IMR-90 (cell line): ENCODE results near the gene SFXN3. TPM values are rescaled to one million over a fixed set of nuclear protein-coding genes. Genes with fewer than 3 reads are reported as not detected.

Experiments used
- ATAC-seq: fragments of 200-7000 bp; cut with Tn5 transposase; 2 replicates; pipeline ENCODE4 v1.9.1; 2020; ENCODE audit warnings: low read depth, mild to moderate bottlenecking, moderate library complexity
- Bru-seq: library from RNA; stranded (reverse); fragments of 400-500 nt; gene quantifications from one replicate; lab custom pipeline; 2021; lab: Mats Ljungman, UMichigan
- BruChase-seq, 2 experiments: library from RNA; stranded (reverse); fragments of 400-500 nt; gene quantifications; one replicate each; lab custom pipeline; 2021; lab: Mats Ljungman, UMichigan
- BruUV-seq: library from RNA; stranded (reverse); fragments of 400-500 nt; replicated peaks from 2 replicates; lab custom pipeline; 2021; lab: Mats Ljungman, UMichigan
- CTCF ChIA-PET: fragments of 300-600 bp; formaldehyde crosslinking; extraction: SDS; loops from one replicate; lab custom pipeline; 2021; ENCODE audit warnings: antibody characterized with exemption; lab: Yijun Ruan, JAX
- POLR2A ChIA-PET: fragments of 300-600 bp; sonication (Branson Sonifier 250); formaldehyde crosslinking; loops from one replicate; lab custom pipeline; 2022; ENCODE audit warnings: antibody characterized with exemption; ENCODE audit not compliant: unreplicated experiment; lab: Charles Lee
- DNase-seq: peaks from one replicate; pipeline ENCODE4 v3.0.0; 2013
- H2AFZ ChIP-seq: replicated peaks from 2 replicates; pipeline ENCODE3; 2013; ENCODE audit warnings: low read length, mild to moderate bottlenecking; ENCODE audit not compliant: poor library complexity
- H2AK5ac ChIP-seq: 2 replicates; pipeline ENCODE4 v1.6.1; 2013; ENCODE audit warnings: low read depth, low read length, inconsistent platforms
- H2AK9ac ChIP-seq: replicated peaks from 2 replicates; pipeline ENCODE3; 2013; ENCODE audit warnings: mild to moderate bottlenecking, low read depth, low read length, moderate library complexity; ENCODE audit not compliant: poor library complexity
- H2BK120ac ChIP-seq: 2 replicates; pipeline ENCODE4 v1.6.1; 2013; ENCODE audit warnings: low read depth, low read length, inconsistent platforms
- H2BK15ac ChIP-seq: 3 replicates; pipeline ENCODE4 v1.6.1; 2013; ENCODE audit warnings: low read depth, low read length, inconsistent platforms
- H2BK20ac ChIP-seq: 2 replicates; pipeline ENCODE4 v1.6.1; 2013; ENCODE audit warnings: low read depth, mild to moderate bottlenecking, inconsistent platforms, low read length, moderate library complexity
- H2BK5ac ChIP-seq: 2 replicates; pipeline ENCODE4 v1.6.1; 2013; ENCODE audit warnings: mild to moderate bottlenecking, low read depth, low read length, inconsistent platforms; ENCODE audit not compliant: poor library complexity, severe bottlenecking
- H3K14ac ChIP-seq: replicated peaks from 2 replicates; pipeline ENCODE4 v1.6.1; 2013; ENCODE audit warnings: low read depth, low read length, inconsistent platforms
- H3K18ac ChIP-seq: 2 replicates; pipeline ENCODE4 v1.6.1; 2013; ENCODE audit warnings: low read depth, low read length, control low read depth
- H3K23ac ChIP-seq: 2 replicates; pipeline ENCODE4 v1.6.1; 2013; ENCODE audit warnings: low read depth, low read length, inconsistent platforms
- H3K27ac ChIP-seq: 2 replicates; pipeline ENCODE4 v1.5.1; 2013; ENCODE audit warnings: mild to moderate bottlenecking, control low read depth, low read length; ENCODE audit not compliant: insufficient read depth
- H3K27me3 ChIP-seq: 2 replicates; pipeline ENCODE4 v1.6.1; 2013; ENCODE audit warnings: low read length; ENCODE audit not compliant: control insufficient read depth, insufficient read depth
- H3K36me3 ChIP-seq: 2 replicates; pipeline ENCODE4 v1.6.1; 2013; ENCODE audit warnings: low read length, mixed read lengths; ENCODE audit not compliant: control insufficient read depth, insufficient read depth
- H3K4ac ChIP-seq: 2 replicates; pipeline ENCODE4 v1.6.1; 2013; ENCODE audit warnings: low read depth, low read length, inconsistent platforms
- H3K4me1 ChIP-seq: 2 replicates; pipeline ENCODE4 v1.6.1; 2013; ENCODE audit warnings: low read length, mixed read lengths; ENCODE audit not compliant: control insufficient read depth, insufficient read depth
- H3K4me2 ChIP-seq: 2 replicates; pipeline ENCODE4 v1.6.1; 2013; ENCODE audit warnings: low read depth, mild to moderate bottlenecking, control low read depth, low read length, moderate library complexity
- H3K4me3 ChIP-seq: 2 replicates; pipeline ENCODE4 v1.5.1; 2013; ENCODE audit warnings: low read depth, mild to moderate bottlenecking, control low read depth, low read length, moderate library complexity; ENCODE audit not compliant: insufficient read depth
- H3K56ac ChIP-seq: 2 replicates; pipeline ENCODE4 v1.6.1; 2013; ENCODE audit warnings: low read length, inconsistent platforms; ENCODE audit not compliant: insufficient read depth; ENCODE audit errors: extremely low read depth
- H3K79me1 ChIP-seq, 2 experiments: 2 replicates each; pipeline ENCODE4 v1.6.1; 2013; ENCODE audit warnings: low read length in 2 of 2, inconsistent platforms in 1 of 2, low read depth in 1 of 2
- H3K9ac ChIP-seq: 2 replicates; pipeline ENCODE4 v1.6.1; 2013; ENCODE audit warnings: low read depth, low read length, control low read depth
- H3K9me1 ChIP-seq: 2 replicates; pipeline ENCODE4 v1.6.1; 2013; ENCODE audit warnings: low read length, inconsistent platforms; ENCODE audit not compliant: insufficient read depth
- H3K9me3 ChIP-seq: 2 replicates; pipeline ENCODE4 v1.6.1; 2013; ENCODE audit warnings: low read length; ENCODE audit not compliant: control insufficient read depth, insufficient read depth
- H4K20me1 ChIP-seq: 2 replicates; pipeline ENCODE4 v1.6.1; 2013; ENCODE audit warnings: low read length, inconsistent platforms; ENCODE audit not compliant: insufficient read depth
- H4K5ac ChIP-seq: 2 replicates; pipeline ENCODE4 v1.6.1; 2013; ENCODE audit warnings: mild to moderate bottlenecking, low read depth, low read length, control low read depth
- H4K8ac ChIP-seq, 2 experiments: 2 replicates each; pipeline ENCODE4 v1.6.1; 2013; ENCODE audit warnings: low read depth in 2 of 2, low read length in 2 of 2, control low read depth in 1 of 2, inconsistent platforms in 1 of 2
- H4K91ac ChIP-seq: 2 replicates; pipeline ENCODE4 v1.6.1; 2013; ENCODE audit warnings: low read depth, low read length, inconsistent platforms; ENCODE audit not compliant: insufficient read depth
- FOS ChIP-seq: fragments of 150-350 bp; IDR thresholded peaks from 2 replicates; pipeline ENCODE4 v1.6.1; 2016; ENCODE audit warnings: low read depth, low read length
- POLR2A ChIP-seq: IDR thresholded peaks from 2 replicates; pipeline ENCODE4 v1.6.1; 2012; ENCODE audit warnings: mild to moderate bottlenecking, low read depth, low read length
- WGBS, 2 experiments: methylation state at CpG; one replicate each; pipeline versions ENCODE4 v1.1.5 to v1.1.7; 2013; ENCODE audit warnings: missing lambda C conversion rate in 2 of 2; ENCODE audit not compliant: insufficient read length in 1 of 2; ENCODE audit errors: extremely low coverage in 2 of 2; 5-methylcytosine and 5-hydroxymethylcytosine counted together
- dilution Hi-C: fragments of 300-500 bp; cut with HindIII; formaldehyde crosslinking; loops from one replicate; pipeline ENCODE4 v1.14.3; 2018; ENCODE audit warnings: low sequenced_read_pairs; ENCODE audit not compliant: unreplicated experiment
- in situ Hi-C: fragments of 300-500 bp; cut with MboI; formaldehyde crosslinking; loops from 3 replicates; pipeline ENCODE4 v1.14.3; 2019; ENCODE audit warnings: low sequenced_read_pairs, inconsistent platforms, mixed read lengths
- intact Hi-C: fragments of 100-400 bp; cut with micrococcal nuclease; formaldehyde crosslinking; loops from 2 replicates; pipeline ENCODE4 v1.10.0; 2022
- long read RNA-seq: library from polyadenylated mRNA; unstranded; transcript quantifications from one replicate; pipeline ENCODE4 v2.0.0, GENCODE V29; 2021; ENCODE audit not compliant: unreplicated experiment
- polyA plus RNA-seq, 3 experiments: library from polyadenylated mRNA; depleted of rRNA; stranded (reverse); fragments of >200 nt; gene quantifications; 2 replicates each; pipeline ENCODE4 v1.2.3, GENCODE V29; 2012; ENCODE audit warnings: low replicate concordance in 1 of 3
- total RNA-seq: library from RNA; depleted of rRNA; stranded (reverse); fragments of >200 nt; gene quantifications from 2 replicates; pipeline ENCODE4 v1.2.3, GENCODE V29; 2012; rRNA removed
- TF ChIP-seq, protein P1 (sequence below): conservative IDR thresholded peaks from 2 replicates; pipeline ENCODE4 v1.5.1; 2012; ENCODE audit warnings: mild to moderate bottlenecking, low read depth, low read length, improper control_type of control experiment
- TF ChIP-seq, protein P2 (sequence below): fragments of 150-350 bp; IDR thresholded peaks from 2 replicates; pipeline ENCODE4 v1.6.1; 2016; ENCODE audit warnings: low read depth, mild to moderate bottlenecking, low read length, moderate library complexity, borderline replicate concordance

The SFXN3 gene, protein sequence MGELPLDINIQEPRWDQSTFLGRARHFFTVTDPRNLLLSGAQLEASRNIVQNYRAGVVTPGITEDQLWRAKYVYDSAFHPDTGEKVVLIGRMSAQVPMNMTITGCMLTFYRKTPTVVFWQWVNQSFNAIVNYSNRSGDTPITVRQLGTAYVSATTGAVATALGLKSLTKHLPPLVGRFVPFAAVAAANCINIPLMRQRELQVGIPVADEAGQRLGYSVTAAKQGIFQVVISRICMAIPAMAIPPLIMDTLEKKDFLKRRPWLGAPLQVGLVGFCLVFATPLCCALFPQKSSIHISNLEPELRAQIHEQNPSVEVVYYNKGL
- 53.3 and 64.7 TPM in 2 replicates for total RNA-seq
- 67.6 and 77.2 TPM in 2 replicates for polyA plus RNA-seq (2012; rRNA removed)
- 36.7 and 46.7 TPM in 2 replicates for polyA plus RNA-seq (2012; cell fraction: cytosol; rRNA removed)
- 417 and 427 TPM in 2 replicates for polyA plus RNA-seq (2012; cell fraction: nucleus; rRNA removed; ENCODE audit: low replicate concordance)
- Bru-seq, nascent RNA = percentile 74 among the genes with signal in this experiment
- BruChase-seq, experiment 1, labeled RNA remaining after a 6-hour chase = percentile 85 among the genes with signal in this experiment
- BruChase-seq, experiment 2, labeled RNA remaining after a 2-hour chase = percentile 82 among the genes with signal in this experiment
- long read RNA-seq, partial matches to known transcripts = 38 of 50 reads
- long read RNA-seq, other reads (novel, unspliced or antisense) = 7 of 50 reads

DNA sequence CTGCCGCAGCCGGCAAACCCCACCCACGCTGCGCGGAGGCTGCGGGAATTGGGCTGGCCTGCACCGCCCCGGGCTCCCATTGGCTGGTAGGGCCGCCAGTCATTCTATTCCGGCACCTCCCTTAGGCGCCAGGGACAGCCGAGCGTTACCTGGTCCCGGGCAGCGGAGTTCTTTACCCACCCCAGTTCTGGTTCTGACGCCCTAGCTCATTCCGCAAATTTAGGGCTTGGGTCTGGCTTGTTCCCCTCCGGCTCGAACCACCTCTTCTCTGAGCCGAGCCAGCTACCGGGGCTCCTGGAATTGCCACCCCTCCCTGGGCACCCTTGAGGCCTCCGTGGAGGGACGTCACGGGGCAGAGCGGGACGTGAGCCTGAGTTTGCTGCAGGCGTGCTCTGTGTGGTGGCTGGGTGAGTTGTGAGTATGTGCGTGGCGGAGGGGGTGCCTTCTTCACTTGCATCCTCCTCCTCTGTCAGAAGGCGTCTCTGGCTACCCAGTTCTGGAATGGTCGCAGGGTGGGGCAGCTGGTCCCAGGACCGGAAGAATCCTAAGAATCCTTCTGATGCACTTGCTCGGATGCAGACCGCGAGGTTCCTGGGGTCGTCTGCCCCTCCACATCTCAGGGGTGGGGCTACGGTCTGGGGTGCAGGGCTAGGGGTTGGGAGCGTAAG lies at the start of gene SFXN3, which contains the start of gene PDZD7:
SFXN3 (plus strand) TSS at position 107 of the 668 bp plus-strand sequence. CDS start 3,461 bp downstream, outside the sequence.
PDZD7 (minus strand) TSS at position 2 of the 668 bp plus-strand sequence. CDS start 910 bp downstream, outside the sequence.
- BruUV-seq = no TSS peak
- Histone ChIP-seq H3K56ac (peak within 1 kb of the TSS; percentile 57; the same call in 1 of the 2 replicates), H3K14ac (peak within 1 kb of the TSS; percentile 62), H2AFZ (peak within 1 kb of the TSS; percentile 99), H3K9me3 (no peaks in the 10 kb centered on the region), H3K9me1 (peaks cover 2% of the 10 kb centered on the region; the same call in 1 of the 2 replicates), H3K4ac (peak within 1 kb of the TSS; percentile 97), H2BK15ac (peak within 1 kb of the TSS; percentile 3; the same call in 2 of the 3 replicates), H4K8ac (peak within 1 kb of the TSS; percentile 75 to 84; a peak in 3 of 4 replicates), H2BK5ac (peak within 1 kb of the TSS; percentile 89), H2BK20ac (peak within 1 kb of the TSS; percentile 76), H2BK120ac (peak within 1 kb of the TSS; percentile 86), H2AK9ac (peak within 1 kb of the TSS; percentile 98), H4K91ac (peak within 1 kb of the TSS; percentile 89), H3K79me1 (peaks cover 14 to 54% of the 10 kb centered on the region in 2 experiments; a peak in 3 of 4 replicates), H3K36me3 (peaks cover 16% of the 10 kb centered on the region), H3K18ac (peak within 1 kb of the TSS; percentile 43), H3K4me2 (peak within 1 kb of the TSS; percentile 87), H3K4me3 (peak within 1 kb of the TSS; percentile 60), H2AK5ac (peak within 1 kb of the TSS; percentile 88), H3K23ac (peak within 1 kb of the TSS; percentile 26), H3K9ac (peak within 1 kb of the TSS; percentile 71), H4K5ac (peak within 1 kb of the TSS; percentile 52), H4K20me1 (peaks cover 30% of the 10 kb centered on the region), H3K27ac (peak within 1 kb of the TSS; percentile 87), H3K4me1 (peaks cover 2% of the 10 kb centered on the region), H3K27me3 (peaks cover 2% of the 10 kb centered on the region; the same call in 1 of the 2 replicates)
- dilution Hi-C loops (no loop called here), intact Hi-C loops (loop anchor here (5.0 kb wide), 1 partner anchor 36 kb away; no protein-coding TSS in a partner anchor), in situ Hi-C loops (no loop called here)
- POLR2A ChIA-PET = interaction anchor here (0.5 to 1.4 kb wide), 2 partner anchors 12 to 47 kb away, joined by 3 to 6 read pairs; no protein-coding TSS in a partner anchor
- DNase-seq (peak; percentile 91), ATAC-seq (peak; percentile 82)
- TF ChIP-seq, protein P1, sequence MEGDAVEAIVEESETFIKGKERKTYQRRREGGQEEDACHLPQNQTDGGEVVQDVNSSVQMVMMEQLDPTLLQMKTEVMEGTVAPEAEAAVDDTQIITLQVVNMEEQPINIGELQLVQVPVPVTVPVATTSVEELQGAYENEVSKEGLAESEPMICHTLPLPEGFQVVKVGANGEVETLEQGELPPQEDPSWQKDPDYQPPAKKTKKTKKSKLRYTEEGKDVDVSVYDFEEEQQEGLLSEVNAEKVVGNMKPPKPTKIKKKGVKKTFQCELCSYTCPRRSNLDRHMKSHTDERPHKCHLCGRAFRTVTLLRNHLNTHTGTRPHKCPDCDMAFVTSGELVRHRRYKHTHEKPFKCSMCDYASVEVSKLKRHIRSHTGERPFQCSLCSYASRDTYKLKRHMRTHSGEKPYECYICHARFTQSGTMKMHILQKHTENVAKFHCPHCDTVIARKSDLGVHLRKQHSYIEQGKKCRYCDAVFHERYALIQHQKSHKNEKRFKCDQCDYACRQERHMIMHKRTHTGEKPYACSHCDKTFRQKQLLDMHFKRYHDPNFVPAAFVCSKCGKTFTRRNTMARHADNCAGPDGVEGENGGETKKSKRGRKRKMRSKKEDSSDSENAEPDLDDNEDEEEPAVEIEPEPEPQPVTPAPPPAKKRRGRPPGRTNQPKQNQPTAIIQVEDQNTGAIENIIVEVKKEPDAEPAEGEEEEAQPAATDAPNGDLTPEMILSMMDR = no peak
- peak; percentile 56; the same call in 1 of the 2 replicates for TF ChIP-seq FOS
- peak; percentile 13; the same call in 1 of the 2 replicates for TF ChIP-seq POLR2A
- TF ChIP-seq, protein P2, sequence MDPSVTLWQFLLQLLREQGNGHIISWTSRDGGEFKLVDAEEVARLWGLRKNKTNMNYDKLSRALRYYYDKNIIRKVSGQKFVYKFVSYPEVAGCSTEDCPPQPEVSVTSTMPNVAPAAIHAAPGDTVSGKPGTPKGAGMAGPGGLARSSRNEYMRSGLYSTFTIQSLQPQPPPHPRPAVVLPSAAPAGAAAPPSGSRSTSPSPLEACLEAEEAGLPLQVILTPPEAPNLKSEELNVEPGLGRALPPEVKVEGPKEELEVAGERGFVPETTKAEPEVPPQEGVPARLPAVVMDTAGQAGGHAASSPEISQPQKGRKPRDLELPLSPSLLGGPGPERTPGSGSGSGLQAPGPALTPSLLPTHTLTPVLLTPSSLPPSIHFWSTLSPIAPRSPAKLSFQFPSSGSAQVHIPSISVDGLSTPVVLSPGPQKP = no peak
- CTCF ChIA-PET = interaction anchor here (1.0 to 2.1 kb wide), 4 partner anchors 10 to 23 kb away, joined by 4 to 7 read pairs (median 5); no protein-coding TSS in a partner anchor
- WGBS, 2 experiments = 3% methylated on average over 17 of the region's 38 CpGs; no CpG with 5 or more reads in 1 of the 2 experiments
